ENCODE measurements around the gene TRABD2B.

TRABD2B gene

DNA sequence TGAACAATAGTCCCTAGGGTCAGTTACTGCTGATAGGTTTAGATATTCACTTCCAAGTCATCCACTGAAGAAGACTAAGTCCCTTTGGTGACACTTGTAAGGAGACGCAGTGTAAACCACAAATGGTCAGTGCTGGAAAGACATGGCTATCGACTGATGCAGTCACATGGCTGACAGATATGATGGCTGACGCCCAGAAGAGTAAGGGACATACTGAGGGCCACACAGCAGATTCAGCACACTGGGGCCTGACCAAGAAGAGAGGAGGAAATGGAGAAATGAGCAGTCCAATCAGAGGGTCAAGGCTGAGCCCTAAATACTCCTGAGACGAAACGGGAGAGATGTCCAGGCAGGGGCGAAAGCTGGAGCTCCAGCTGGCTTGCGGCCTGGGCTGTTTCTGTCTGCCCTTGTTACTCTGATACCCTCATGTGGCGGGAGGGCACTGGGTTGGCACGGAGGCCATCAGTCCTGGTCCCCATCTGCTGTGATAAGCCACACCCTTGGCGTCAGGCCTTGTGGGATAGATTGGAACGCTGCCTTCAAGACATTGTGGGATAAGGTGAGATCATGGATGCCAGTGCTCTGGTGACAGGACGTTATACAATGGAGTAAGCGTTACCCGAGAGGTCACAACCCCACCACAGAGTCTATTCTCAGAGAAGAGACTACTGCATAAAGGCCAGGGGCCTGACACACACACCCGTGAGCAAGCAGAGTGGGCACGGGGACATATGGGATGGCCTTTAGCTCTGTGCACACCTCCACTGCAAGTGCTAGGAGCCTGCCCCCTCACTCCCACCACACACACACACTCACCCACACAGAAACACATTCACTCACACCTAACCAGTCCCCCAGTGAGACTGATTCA is 158.4 kb downstream of the TRABD2B start:
- no peak for DNase-seq (ENCODE audit: low read depth)
- no peak overlapping the region for H3K4me3 ChIP-seq (replicated peaks; ENCODE audit: low read depth, low read length)
- TF ChIP-seq CTCF (IDR thresholded peaks at IDR 0.05; ENCODE audit: low read length, missing control alignments): no peak

DNA sequence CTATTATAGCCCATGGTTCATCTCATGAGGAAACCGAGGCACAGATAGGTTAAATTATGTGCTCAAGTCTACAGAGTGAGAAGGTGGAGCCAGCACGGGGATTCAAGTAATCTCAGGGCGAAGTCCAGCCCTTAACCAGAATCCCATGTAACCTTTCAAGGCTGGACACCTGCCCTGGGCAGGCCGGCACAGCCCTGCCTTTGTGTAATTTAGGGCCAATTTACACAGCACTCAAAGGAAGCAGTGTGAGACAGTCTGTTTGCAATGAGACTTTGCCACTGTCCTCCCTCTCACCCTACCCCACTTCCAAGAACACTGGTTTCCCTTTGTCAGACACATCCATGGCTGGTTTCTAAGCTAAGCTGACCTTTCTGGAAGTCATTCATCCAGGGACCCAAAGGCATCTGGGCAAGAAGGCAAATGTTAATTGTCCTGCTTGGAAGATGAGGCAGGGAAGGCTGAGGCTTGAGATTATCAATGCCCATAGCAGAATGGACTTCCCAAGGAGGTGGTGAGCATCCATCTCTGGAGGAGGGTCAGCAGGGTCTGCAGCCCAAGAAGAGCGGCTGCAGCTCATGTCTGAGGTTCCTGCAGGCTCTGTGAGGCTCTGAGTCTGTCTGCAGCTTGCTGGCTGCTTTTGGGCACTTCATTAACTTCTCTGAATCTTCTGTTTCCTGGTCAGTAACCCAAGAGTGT is 159.2 kb downstream of the TRABD2B start:
- no peak for TF ChIP-seq CTCF (IDR thresholded peaks at IDR 0.05; ENCODE audit: low read length, missing control alignments)
- no peak for DNase-seq (ENCODE audit: low read depth)

GRCh38 chr1:47837056-47837830 is 159.9 kb downstream of the TRABD2B start:
- no peak for TF ChIP-seq CTCF (IDR thresholded peaks at IDR 0.05; ENCODE audit: low read length, missing control alignments)
- DNase-seq (ENCODE audit: low read depth): no peak
- H3K4me3 ChIP-seq (replicated peaks; ENCODE audit: low read depth, low read length): no peak overlapping the region

More for the DNA sequence above, 159.2 kb downstream of the TRABD2B start:
- no peak overlapping the region for H3K4me3 ChIP-seq (replicated peaks; ENCODE audit: low read depth, low read length)

DNA sequence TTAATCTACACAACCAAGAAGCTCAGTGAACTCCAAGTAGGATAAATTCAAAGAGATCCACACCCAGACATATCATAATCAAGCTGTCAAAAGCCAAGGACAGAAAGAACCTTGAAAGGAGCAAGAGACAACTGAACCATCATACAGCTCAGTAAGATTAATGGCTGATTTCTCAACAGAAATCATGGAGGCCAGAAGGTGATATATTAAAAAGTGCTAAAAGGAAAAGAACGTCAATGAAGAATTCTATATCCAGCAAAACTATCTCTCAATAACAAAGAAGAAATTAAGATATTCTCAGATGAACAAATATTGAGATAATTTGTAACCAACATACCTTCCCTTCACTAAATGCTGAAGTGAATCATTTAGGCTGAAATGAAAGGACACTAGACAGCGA is 161.8 kb downstream of the TRABD2B start:
- H3K4me3 ChIP-seq (replicated peaks; ENCODE audit: low read depth, low read length): no peak overlapping the region
- no peak for TF ChIP-seq CTCF (IDR thresholded peaks at IDR 0.05; ENCODE audit: low read length, missing control alignments)
- DNase-seq (ENCODE audit: low read depth): no peak

DNA sequence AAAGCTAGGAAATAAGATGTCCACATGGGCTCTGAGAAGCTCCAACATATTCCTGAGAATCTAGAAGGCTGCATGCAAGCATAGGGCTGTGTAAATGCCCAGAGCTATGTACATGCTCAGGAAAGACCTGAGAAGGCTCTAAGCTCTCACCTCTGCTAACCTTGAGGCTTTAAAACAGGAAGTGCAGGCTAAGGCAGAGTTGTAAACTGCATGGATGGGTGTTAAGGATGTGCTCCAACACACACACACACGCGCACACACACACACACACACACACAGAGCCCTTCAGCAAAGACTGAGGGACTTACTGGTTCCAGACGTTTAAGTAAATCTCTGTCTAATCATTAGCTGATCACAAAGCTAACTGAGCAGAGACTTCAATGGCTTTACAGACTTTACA is 162.9 kb downstream of the TRABD2B start:
- no peak for TF ChIP-seq CTCF (IDR thresholded peaks at IDR 0.05; ENCODE audit: low read length, missing control alignments)
- DNase-seq (ENCODE audit: low read depth): no peak
- H3K4me3 ChIP-seq (replicated peaks; ENCODE audit: low read depth, low read length): no peak overlapping the region

- DNase-seq (ENCODE audit: low read depth): no peak
- H3K4me3 ChIP-seq (replicated peaks; ENCODE audit: low read depth, low read length): no peak overlapping the region
Measured at GRCh38 chr1:47830641-47831333, 166.4 kb downstream of the TRABD2B start.

More at GRCh38 chr1:47830641-47831333, 166.4 kb downstream of the TRABD2B start:
- TF ChIP-seq CTCF (IDR thresholded peaks at IDR 0.05; ENCODE audit: low read length, missing control alignments): no peak

Data from fibroblast of pulmonary artery (primary cell).